Fibroblast of lung (primary cell): Measurements from ENCODE around the gene ATP6V1A. TPM values are rescaled to one million over a fixed set of nuclear protein-coding genes. Genes with fewer than 3 reads are reported as not detected.

Experiments used
- DNase-seq, 2 donors: peaks; one replicate each; pipeline versions ENCODE4 v3.0.0 to v3.0.0-alpha.2; 2010; ENCODE audit warnings: low read depth in 2 of 2
- H2AFZ ChIP-seq: 2 replicates; pipeline ENCODE4 v1.5.1; 2012; ENCODE audit warnings: low read length, control low read depth, inconsistent platforms
- H3K27ac ChIP-seq: 2 replicates; pipeline ENCODE4 v1.5.1; 2011; ENCODE audit warnings: low read length, control low read depth; ENCODE audit not compliant: insufficient read depth
- H3K27me3 ChIP-seq: 2 replicates; pipeline ENCODE4 v1.5.1; 2011; ENCODE audit warnings: mild to moderate bottlenecking, low read length; ENCODE audit not compliant: control insufficient read depth, insufficient read depth
- H3K36me3 ChIP-seq: 2 replicates; pipeline ENCODE4 v1.5.1; 2011; ENCODE audit warnings: low read length; ENCODE audit not compliant: control insufficient read depth, insufficient read depth
- H3K4me1 ChIP-seq: 2 replicates; pipeline ENCODE4 v1.5.1; 2011; ENCODE audit warnings: low read length; ENCODE audit not compliant: control insufficient read depth, insufficient read depth; ENCODE audit errors: extremely low read depth
- H3K4me2 ChIP-seq: 2 replicates; pipeline ENCODE4 v1.5.1; 2011; ENCODE audit warnings: low read length, control low read depth; ENCODE audit not compliant: insufficient read depth; ENCODE audit errors: extremely low read depth
- H3K4me3 ChIP-seq, 4 experiments: fragments of 200-600 bp in 1 of 4; sonication (generic) in 1 of 4; replicated peaks in 1 of 4; 2 replicates each; pipeline ENCODE4 v1.5.1; 2011 to 2016; ENCODE audit warnings: low read length in 4 of 4, low read depth in 3 of 4, mild to moderate bottlenecking in 3 of 4, control low read depth in 2 of 4, inconsistent platforms in 1 of 4, mixed read lengths in 1 of 4; ENCODE audit not compliant: insufficient read depth in 1 of 4; ENCODE audit errors: control extremely low read depth in 1 of 4
- H3K79me2 ChIP-seq: 2 replicates; pipeline ENCODE4 v1.5.1; 2012; ENCODE audit warnings: mild to moderate bottlenecking, low read length, inconsistent platforms; ENCODE audit not compliant: control insufficient read depth, insufficient read depth
- H3K9ac ChIP-seq: 2 replicates; pipeline ENCODE4 v1.5.1; 2011; ENCODE audit warnings: mild to moderate bottlenecking, low read length, control low read depth; ENCODE audit not compliant: insufficient read depth
- H3K9me3 ChIP-seq: 2 replicates; pipeline ENCODE4 v1.5.1; 2012; ENCODE audit warnings: low read depth, low read length; ENCODE audit not compliant: control insufficient read depth, insufficient read depth
- H4K20me1 ChIP-seq: 2 replicates; pipeline ENCODE4 v1.5.1; 2011; ENCODE audit warnings: low read length; ENCODE audit not compliant: control insufficient read depth, insufficient read depth; ENCODE audit errors: extremely low read depth
- CTCF ChIP-seq, 2 donors: IDR thresholded peaks in 1 of 2; conservative IDR thresholded peaks in 1 of 2; 1 replicate in 1 of 2; 2 replicates in 1 of 2; pipeline ENCODE4 v1.5.1; 2011 to 2012; ENCODE audit warnings: low read length in 2 of 2, control low read depth in 1 of 2, inconsistent platforms in 1 of 2, low read depth in 1 of 2, mild to moderate bottlenecking in 1 of 2
- EZH2 ChIP-seq: IDR thresholded peaks from 2 replicates; pipeline ENCODE4 v1.5.1; 2012; ENCODE audit warnings: low read length, control low read depth, mild to moderate bottlenecking; ENCODE audit errors: missing control alignments
- polyA plus RNA-seq, 2 donors: library from polyadenylated mRNA; depleted of rRNA in 1 of 2; stranded (reverse) in 1 of 2; unstranded in 1 of 2; fragments of >200 nt; gene quantifications; 2 replicates each; pipeline ENCODE4 v1.2.1, GENCODE V29; 2011 to 2012; ENCODE audit warnings: missing spikeins in 1 of 2
- total RNA-seq: library from RNA; depleted of rRNA; stranded (reverse); fragments of >200 nt; gene quantifications from 2 replicates; pipeline ENCODE4 v1.2.1, GENCODE V29; 2014

Gene ATP6V1A
- total and polyA plus RNA-seq, 2 donors (not counting 1 experiment from before 2014, with no cell fraction given): 75.7 to 213 TPM

- H3K27me3 ChIP-seq: no peaks in the 10 kb centered on the region
- TF ChIP-seq EZH2 (no peak), CTCF (conservative IDR thresholded peaks at IDR 0.05 in 1 of 2, IDR thresholded peaks at IDR 0.05 in 1 of 2; ENCODE audit: low read depth in 1 of 2, low read length in 2 of 2) (no peak)
- H3K9me3 ChIP-seq: no peaks in the 10 kb centered on the region
- no peaks in the 10 kb centered on the region for H3K36me3 ChIP-seq
- H2AFZ ChIP-seq: no peak overlapping the region
- no peak overlapping the region for H3K4me2 ChIP-seq
- no peak for DNase-seq
- no peak overlapping the region for H3K27ac ChIP-seq
- H3K4me3 ChIP-seq: no peak overlapping the region
- no peaks in the 10 kb centered on the region for H4K20me1 ChIP-seq
- peaks cover 2% of the 10 kb centered on the region for H3K4me1 ChIP-seq
- no peak overlapping the region for H3K9ac ChIP-seq
- peaks cover 5% of the 10 kb centered on the region for H3K79me2 ChIP-seq
These were observed 28.7 kb downstream of the ATP6V1A start for GRCh38 chr3:113775516-113775915.

GRCh38 chr3:113776564-113776963, 29.7 kb downstream of the ATP6V1A start:
- no peaks in the 10 kb centered on the region for H3K9me3 ChIP-seq

GRCh38 chr3:113783463-113783862, 36.6 kb downstream of the ATP6V1A start:
- no peak overlapping the region for H3K4me3 ChIP-seq
- H3K4me1 ChIP-seq: peaks cover 4% of the 10 kb centered on the region
- H3K27ac ChIP-seq: peak overlapping the region; percentile 90
- no peaks in the 10 kb centered on the region for H3K36me3 ChIP-seq
- no peaks in the 10 kb centered on the region for H3K79me2 ChIP-seq
- TF ChIP-seq CTCF (conservative IDR thresholded peaks at IDR 0.05 in 1 of 2, IDR thresholded peaks at IDR 0.05 in 1 of 2; ENCODE audit: low read depth in 1 of 2, low read length in 2 of 2) (no peak), EZH2 (no peak)
- H4K20me1 ChIP-seq: no peaks in the 10 kb centered on the region
- DNase-seq: peak; percentile 98
- H3K9me3 ChIP-seq: no peaks in the 10 kb centered on the region
- H3K4me2 ChIP-seq: peak overlapping the region; percentile 39
- H3K27me3 ChIP-seq: no peaks in the 10 kb centered on the region
- H3K9ac ChIP-seq: peak overlapping the region; percentile 37
- no peak overlapping the region for H2AFZ ChIP-seq

More at GRCh38 chr3:113776564-113776963, 29.7 kb downstream of the ATP6V1A start:
- no peaks in the 10 kb centered on the region for H4K20me1 ChIP-seq
- no peaks in the 10 kb centered on the region for H3K36me3 ChIP-seq
- no peak overlapping the region for H3K27ac ChIP-seq
- peaks cover 5% of the 10 kb centered on the region for H3K79me2 ChIP-seq
- peaks cover 2% of the 10 kb centered on the region for H3K4me1 ChIP-seq
- no peak overlapping the region for H2AFZ ChIP-seq
- TF ChIP-seq EZH2: no peak
- TF ChIP-seq CTCF (conservative IDR thresholded peaks at IDR 0.05 in 1 of 2, IDR thresholded peaks at IDR 0.05 in 1 of 2; ENCODE audit: low read depth in 1 of 2, low read length in 2 of 2): no peak
- no peak overlapping the region for H3K9ac ChIP-seq
- no peaks in the 10 kb centered on the region for H3K27me3 ChIP-seq
- no peak for DNase-seq
- H3K4me2 ChIP-seq: no peak overlapping the region
- H3K4me3 ChIP-seq: no peak overlapping the region
